Measurements from ENCODE around the gene HYDIN.
"Not testable (repeated sequence)": the region's sequence is repeated elsewhere in the genome, so short reads cannot be mapped to it uniquely, and the experiment has no call there.

- TF ChIP-seq POLR2A, CTCF, POLR2AphosphoS5 (IDR thresholded peaks at IDR 0.05): not testable (repeated sequence)
Observed at GRCh38 chr16:71110565-71110964, 120.0 kb downstream of the HYDIN start.

Data from gastroesophageal sphincter (tissue), 3 donors.